HepG2 (cell line): Measurements from ENCODE around the gene GCN1. TPM values are rescaled to one million over a fixed set of nuclear protein-coding genes. Genes with fewer than 3 reads are reported as not detected.
A peak's percentile ranks its signal among the peaks of the same experiment; 100 is the strongest.

ENCODE experiments used
- ARNT2 ChIP-seq: sonication (generic); formaldehyde crosslinking; IDR thresholded peaks from 2 replicates; pipeline ENCODE4 v1.8.0; 2022; ENCODE audit warnings: mild to moderate bottlenecking, low read depth, missing genetic modification reagents, moderate library complexity
- DRAP1 ChIP-seq: IDR thresholded peaks from 2 replicates; pipeline ENCODE4 v1.6.1; 2016; ENCODE audit warnings: missing genetic modification reagents, missing compliant biosample characterization
- ELF1 ChIP-seq: sonication (generic); formaldehyde crosslinking; IDR thresholded peaks from 2 replicates; pipeline ENCODE4 v1.4.0; 2020; ENCODE audit warnings: missing genetic modification reagents
- EP300 ChIP-seq, 3 experiments: sonication (generic) in 1 of 3; formaldehyde crosslinking in 1 of 3; IDR thresholded peaks; 2 replicates each; pipeline versions ENCODE4 v1.5.1 to v1.6.1; 2011 to 2020; ENCODE audit warnings: low read depth in 2 of 3, low read length in 2 of 3, borderline replicate concordance in 1 of 3, improper control_type of control experiment in 1 of 3, mild to moderate bottlenecking in 1 of 3, missing genetic modification reagents in 1 of 3, moderate library complexity in 1 of 3
- HDAC6 ChIP-seq: fragments of 200-600 bp; sonication (generic); IDR thresholded peaks from 2 replicates; pipeline ENCODE4 v1.7.0; 2017; ENCODE audit warnings: mild to moderate bottlenecking, antibody characterized with exemption, low read length, low read depth
- ISL2 ChIP-seq: sonication (generic); formaldehyde crosslinking; IDR thresholded peaks from 2 replicates; pipeline ENCODE4 v1.5.0; 2020; ENCODE audit warnings: missing genetic modification reagents
- RAD21 ChIP-seq: fragments of 450-650 bp; formaldehyde crosslinking; IDR thresholded peaks from 2 replicates; pipeline ENCODE4 v1.5.0; 2020; ENCODE audit warnings: mild to moderate bottlenecking
- REL ChIP-seq: sonication (generic); formaldehyde crosslinking; conservative IDR thresholded peaks from 2 replicates; pipeline ENCODE4 v1.8.0; 2022; ENCODE audit warnings: mild to moderate bottlenecking, missing genetic modification reagents, moderate library complexity
- SMAD3 ChIP-seq: sonication (generic); formaldehyde crosslinking; IDR thresholded peaks from 2 replicates; pipeline ENCODE4 v1.4.0; 2020; ENCODE audit warnings: missing genetic modification reagents
- SRSF4 ChIP-seq: fragments of 200-400 bp; formaldehyde crosslinking; IDR thresholded peaks from one replicate; pipeline ENCODE4 v1.6.1; 2018; ENCODE audit warnings: mild to moderate bottlenecking, low read depth, low read length, moderate library complexity; ENCODE audit not compliant: poor library complexity, severe bottlenecking
- TFDP1 ChIP-seq: IDR thresholded peaks from 2 replicates; pipeline ENCODE4 v1.6.1; 2016; ENCODE audit warnings: missing compliant biosample characterization, missing genetic modification reagents, borderline replicate concordance
- THRA ChIP-seq: sonication (generic); formaldehyde crosslinking; IDR thresholded peaks from 2 replicates; pipeline ENCODE4 v1.4.0; 2020; ENCODE audit warnings: missing genetic modification reagents, borderline replicate concordance
- ZBTB44 ChIP-seq: sonication (generic); formaldehyde crosslinking; IDR thresholded peaks from 2 replicates; pipeline ENCODE4 v1.4.0; 2020; ENCODE audit warnings: missing genetic modification reagents
- ZNF253 ChIP-seq: sonication (generic); formaldehyde crosslinking; IDR thresholded peaks from 2 replicates; pipeline ENCODE4 v1.8.0; 2022; ENCODE audit warnings: mild to moderate bottlenecking, missing genetic modification reagents, borderline replicate concordance
- ZNF280B ChIP-seq: sonication (generic); formaldehyde crosslinking; IDR thresholded peaks from 2 replicates; pipeline ENCODE4 v1.5.0; 2020; ENCODE audit warnings: missing genetic modification reagents, mild to moderate bottlenecking, borderline replicate concordance
- ZNF597 ChIP-seq: sonication (generic); formaldehyde crosslinking; IDR thresholded peaks from 2 replicates; pipeline ENCODE4 v1.5.0; 2020; ENCODE audit warnings: missing genetic modification reagents
- ZNF704 ChIP-seq: sonication (generic); formaldehyde crosslinking; IDR thresholded peaks from 2 replicates; pipeline ENCODE4 v1.8.1; 2023; ENCODE audit warnings: mild to moderate bottlenecking, inconsistent platforms, moderate library complexity, missing genetic modification reagents, borderline replicate concordance
- ZNF747 ChIP-seq: sonication (generic); formaldehyde crosslinking; IDR thresholded peaks from 2 replicates; pipeline ENCODE4 v1.8.1; 2023; ENCODE audit warnings: missing genetic modification reagents, mild to moderate bottlenecking, borderline replicate concordance
- polyA plus RNA-seq, 8 experiments: library from polyadenylated mRNA; depleted of rRNA in 3 of 8; stranded (reverse) in 7 of 8; unstranded in 1 of 8; fragments of >200 nt; fragmentation: Illumina TruSeq in 4 of 8; extraction: Trizol in 4 of 8; gene quantifications; 2 replicates each; pipeline versions ENCODE4 v1.2.1 to v1.2.3, GENCODE V29; 2011 to 2016; ENCODE audit warnings: low read depth in 4 of 8, missing spikeins in 1 of 8, mixed read lengths in 1 of 8; ENCODE audit not compliant: insufficient read depth in 1 of 8
- total RNA-seq, 5 experiments: library from RNA; depleted of rRNA; stranded (reverse); fragments of >200 nt; fragmentation: Illumina TruSeq; extraction: Trizol; gene quantifications; 2 replicates each; pipeline ENCODE4 v1.2.3, GENCODE V29; 2016; ENCODE audit warnings: low read depth in 1 of 5

Gene GCN1
- total and polyA plus RNA-seq, 2 of the 13 experiments (the other 11 are each of a cell fraction or from before 2014, with no cell fraction given), result 58.2 to 83.0 TPM

GRCh38 chr12:120218680-120219606 is 24.4 kb upstream of the GCN1 start (continued):
- TF ChIP-seq ELF1 (CRISPR knock-in tag) (no peak), ZNF747 (CRISPR knock-in tag) (no peak), THRA (CRISPR knock-in tag) (peak; percentile 58; the same call in 1 of the 2 replicates), DRAP1 (CRISPR knock-in tag) (no peak), ZNF704 (no peak), ZNF253 (CRISPR knock-in tag) (no peak), TFDP1 (CRISPR knock-in tag) (no peak), ZNF597 (CRISPR knock-in tag) (no peak), SRSF4 (no peak), ISL2 (CRISPR knock-in tag) (no peak), REL (no peak), RAD21 (CRISPR knock-in tag) (0 out of 2 replicates have a peak, but pooled peaks have one; percentile 14), ZNF280B (CRISPR knock-in tag) (no peak), SMAD3 (CRISPR knock-in tag) (no peak), EP300 (IDR thresholded peaks at IDR 0.05; ENCODE audit: low read depth in 2 of 2, low read length in 2 of 2) (peak in 1 of 2 experiments; percentile 26; a peak in 1 of 4 replicates), EP300 (CRISPR knock-in tag; IDR thresholded peaks at IDR 0.05; ENCODE audit: borderline replicate concordance) (0 out of 2 replicates have a peak, but pooled peaks have one; percentile 25), HDAC6 (no peak), ARNT2 (CRISPR knock-in tag) (no peak), ZBTB44 (CRISPR knock-in tag) (no peak)
